Measurements from ENCODE around the gene MSRB2. TPM values are rescaled to one million over a fixed set of nuclear protein-coding genes. Genes with fewer than 3 reads are reported as not detected.

MSRB2 gene
- total RNA-seq, 1 donor = 15.1 TPM

GRCh38 chr10:23141995-23142394 is 46.6 kb downstream of the MSRB2 start:
- TF ChIP-seq CTCF (IDR thresholded peaks at IDR 0.05; ENCODE audit: insufficient read depth, low read depth, low read length) = no peak
- no peak for DNase-seq (ENCODE audit: low read depth)
- no peak overlapping the region for H3K4me3 ChIP-seq (ENCODE audit: low read depth, low read length)

GRCh38 chr10:23146258-23146657 is 50.9 kb downstream of the MSRB2 start:
- no peak overlapping the region for H3K4me3 ChIP-seq (ENCODE audit: low read depth, low read length)
- no peak for DNase-seq (ENCODE audit: low read depth)
- no peak for TF ChIP-seq CTCF (IDR thresholded peaks at IDR 0.05; ENCODE audit: insufficient read depth, low read depth, low read length)

GRCh38 chr10:23147035-23147434 is 51.7 kb downstream of the MSRB2 start:
- no peak for DNase-seq (ENCODE audit: low read depth)
- TF ChIP-seq CTCF (IDR thresholded peaks at IDR 0.05; ENCODE audit: insufficient read depth, low read depth, low read length) = no peak
- no peak overlapping the region for H3K4me3 ChIP-seq (ENCODE audit: low read depth, low read length)

- no peak for DNase-seq (ENCODE audit: low read depth)
- no peak overlapping the region for H3K4me3 ChIP-seq (ENCODE audit: low read depth, low read length)
- TF ChIP-seq CTCF (IDR thresholded peaks at IDR 0.05; ENCODE audit: insufficient read depth, low read depth, low read length) = no peak
Observed at GRCh38 chr10:23148214-23148613, 52.8 kb downstream of the MSRB2 start.

GRCh38 chr10:23150091-23150490 is 54.7 kb downstream of the MSRB2 start:
- TF ChIP-seq CTCF (IDR thresholded peaks at IDR 0.05; ENCODE audit: insufficient read depth, low read depth, low read length) = no peak

GRCh38 chr10:23150610-23151009 is 55.2 kb downstream of the MSRB2 start:
- no peak for DNase-seq (ENCODE audit: low read depth)
- H3K4me3 ChIP-seq (ENCODE audit: low read depth, low read length) = no peak overlapping the region
- TF ChIP-seq CTCF (IDR thresholded peaks at IDR 0.05; ENCODE audit: insufficient read depth, low read depth, low read length) = no peak

More at GRCh38 chr10:23150091-23150490, 54.7 kb downstream of the MSRB2 start:
- no peak overlapping the region for H3K4me3 ChIP-seq (ENCODE audit: low read depth, low read length)
- DNase-seq (ENCODE audit: low read depth) = no peak

GRCh38 chr10:23151071-23151470 is 55.7 kb downstream of the MSRB2 start:
- no peak for TF ChIP-seq CTCF (IDR thresholded peaks at IDR 0.05; ENCODE audit: insufficient read depth, low read depth, low read length)
- no peak overlapping the region for H3K4me3 ChIP-seq (ENCODE audit: low read depth, low read length)
- DNase-seq (ENCODE audit: low read depth) = no peak

All from fibroblast of villous mesenchyme (primary cell).